Measurements from ENCODE around the gene RUNX2.

The RUNX2 gene

GRCh38 chr6:45605971-45606370, 277.8 kb downstream of the RUNX2 start:
- H3K4me3 ChIP-seq (ENCODE audit: low read depth, low read length, poor library complexity, severe bottlenecking), result no peak overlapping the region
- H3K27ac ChIP-seq (ENCODE audit: low read depth, low read length, poor library complexity, severe bottlenecking), result no peak overlapping the region
- no peaks in the 10 kb centered on the region for H3K36me3 ChIP-seq (ENCODE audit: insufficient read depth, low read length)
- no peak overlapping the region for H2AFZ ChIP-seq (ENCODE audit: low read length)
- no peaks in the 10 kb centered on the region for H3F3A ChIP-seq (ENCODE audit: insufficient read depth, low read length)
- no peaks in the 10 kb centered on the region for H3K9me3 ChIP-seq (ENCODE audit: low read length)
- H3K79me2 ChIP-seq (ENCODE audit: insufficient read depth, low read length), result no peaks in the 10 kb centered on the region
- 0 out of 2 replicates have a peak, but pooled peaks cover 5% of the 10 kb centered on the region for H3K27me3 ChIP-seq (ENCODE audit: insufficient read depth, low read length)
- H3K4me1 ChIP-seq (ENCODE audit: insufficient read depth, low read length, severe bottlenecking), result no peaks in the 10 kb centered on the region
- no peak overlapping the region for H3K9ac ChIP-seq (ENCODE audit: low read length)
- TF ChIP-seq, protein P1, sequence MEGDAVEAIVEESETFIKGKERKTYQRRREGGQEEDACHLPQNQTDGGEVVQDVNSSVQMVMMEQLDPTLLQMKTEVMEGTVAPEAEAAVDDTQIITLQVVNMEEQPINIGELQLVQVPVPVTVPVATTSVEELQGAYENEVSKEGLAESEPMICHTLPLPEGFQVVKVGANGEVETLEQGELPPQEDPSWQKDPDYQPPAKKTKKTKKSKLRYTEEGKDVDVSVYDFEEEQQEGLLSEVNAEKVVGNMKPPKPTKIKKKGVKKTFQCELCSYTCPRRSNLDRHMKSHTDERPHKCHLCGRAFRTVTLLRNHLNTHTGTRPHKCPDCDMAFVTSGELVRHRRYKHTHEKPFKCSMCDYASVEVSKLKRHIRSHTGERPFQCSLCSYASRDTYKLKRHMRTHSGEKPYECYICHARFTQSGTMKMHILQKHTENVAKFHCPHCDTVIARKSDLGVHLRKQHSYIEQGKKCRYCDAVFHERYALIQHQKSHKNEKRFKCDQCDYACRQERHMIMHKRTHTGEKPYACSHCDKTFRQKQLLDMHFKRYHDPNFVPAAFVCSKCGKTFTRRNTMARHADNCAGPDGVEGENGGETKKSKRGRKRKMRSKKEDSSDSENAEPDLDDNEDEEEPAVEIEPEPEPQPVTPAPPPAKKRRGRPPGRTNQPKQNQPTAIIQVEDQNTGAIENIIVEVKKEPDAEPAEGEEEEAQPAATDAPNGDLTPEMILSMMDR (IDR thresholded peaks at IDR 0.05; ENCODE audit: low read length), result no peak
- no peak for TF ChIP-seq EZH2 (IDR thresholded peaks at IDR 0.05; ENCODE audit: borderline replicate concordance, low read length)
- H3K4me2 ChIP-seq (ENCODE audit: low read length), result no peak overlapping the region
- H4K20me1 ChIP-seq (ENCODE audit: insufficient read depth, low read length), result no peaks in the 10 kb centered on the region
- no peaks in the 10 kb centered on the region for H3K9me2 ChIP-seq (ENCODE audit: low read depth, low read length)

DNA sequence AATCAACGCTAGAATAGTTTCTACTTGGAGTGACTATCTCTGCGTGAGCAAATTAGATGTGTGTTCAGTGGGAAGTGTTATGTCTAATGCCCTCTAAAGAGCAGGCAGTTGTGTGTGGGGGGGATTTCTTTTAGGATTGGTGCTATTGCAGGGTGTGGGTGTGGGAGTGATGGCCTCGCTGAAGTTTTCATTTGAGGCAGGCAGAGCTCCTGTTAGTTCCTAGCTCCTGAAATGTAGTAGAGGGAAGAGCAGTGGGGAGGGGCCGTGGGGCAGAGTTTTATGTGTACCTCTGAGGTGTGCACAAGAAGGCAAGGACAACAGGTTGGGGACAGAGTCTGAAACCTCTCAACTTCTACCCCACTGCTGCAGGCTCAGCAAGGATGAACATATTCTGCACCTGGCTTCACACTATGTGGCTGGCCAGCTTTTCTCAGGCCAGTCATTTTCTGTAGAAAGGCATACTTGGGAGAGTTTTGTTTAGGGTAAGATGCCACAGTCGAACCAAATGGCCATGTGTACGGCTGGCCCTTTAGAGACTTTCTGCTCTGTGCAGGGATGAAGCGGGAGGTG, 278.8 kb downstream of the RUNX2 start:
- H3K4me3 ChIP-seq (ENCODE audit: low read depth, low read length, poor library complexity, severe bottlenecking), result no peak overlapping the region
- TF ChIP-seq, protein P1 (IDR thresholded peaks at IDR 0.05; ENCODE audit: low read length), result no peak
- TF ChIP-seq EZH2 (IDR thresholded peaks at IDR 0.05; ENCODE audit: borderline replicate concordance, low read length), result no peak
- no peaks in the 10 kb centered on the region for H3K9me2 ChIP-seq (ENCODE audit: low read depth, low read length)
- H2AFZ ChIP-seq (ENCODE audit: low read length), result no peak overlapping the region
- H3K9ac ChIP-seq (ENCODE audit: low read length), result no peak overlapping the region
- H3K4me1 ChIP-seq (ENCODE audit: insufficient read depth, low read length, severe bottlenecking), result no peaks in the 10 kb centered on the region
- no peaks in the 10 kb centered on the region for H3K79me2 ChIP-seq (ENCODE audit: insufficient read depth, low read length)
- H3K36me3 ChIP-seq (ENCODE audit: insufficient read depth, low read length), result no peaks in the 10 kb centered on the region
- H3K27me3 ChIP-seq (ENCODE audit: insufficient read depth, low read length), result 0 out of 2 replicates have a peak, but pooled peaks cover 5% of the 10 kb centered on the region
- H3K4me2 ChIP-seq (ENCODE audit: low read length), result no peak overlapping the region
- no peaks in the 10 kb centered on the region for H3K9me3 ChIP-seq (ENCODE audit: low read length)
- H3K27ac ChIP-seq (ENCODE audit: low read depth, low read length, poor library complexity, severe bottlenecking), result no peak overlapping the region
- no peaks in the 10 kb centered on the region for H4K20me1 ChIP-seq (ENCODE audit: insufficient read depth, low read length)
- no peaks in the 10 kb centered on the region for H3F3A ChIP-seq (ENCODE audit: insufficient read depth, low read length)

- Histone ChIP-seq H3K36me3 (ENCODE audit: insufficient read depth, low read length) (no peaks in the 10 kb centered on the region), H3F3A (ENCODE audit: insufficient read depth, low read length) (no peaks in the 10 kb centered on the region), H4K20me1 (ENCODE audit: insufficient read depth, low read length) (no peaks in the 10 kb centered on the region), H3K4me3 (ENCODE audit: low read depth, low read length, poor library complexity, severe bottlenecking) (no peak overlapping the region), H3K9ac (ENCODE audit: low read length) (no peak overlapping the region), H3K27me3 (ENCODE audit: insufficient read depth, low read length) (0 out of 2 replicates have a peak, but pooled peaks cover 5% of the 10 kb centered on the region), H3K4me2 (ENCODE audit: low read length) (no peak overlapping the region), H3K4me1 (ENCODE audit: insufficient read depth, low read length, severe bottlenecking) (no peaks in the 10 kb centered on the region), H3K9me3 (ENCODE audit: low read length) (0 out of 2 replicates have a peak, but pooled peaks cover 2% of the 10 kb centered on the region), H3K79me2 (ENCODE audit: insufficient read depth, low read length) (no peaks in the 10 kb centered on the region), H3K27ac (ENCODE audit: low read depth, low read length, poor library complexity, severe bottlenecking) (no peak overlapping the region), H3K9me2 (ENCODE audit: low read depth, low read length) (no peaks in the 10 kb centered on the region), H2AFZ (ENCODE audit: low read length) (no peak overlapping the region)
- TF ChIP-seq, protein P1 (IDR thresholded peaks at IDR 0.05; ENCODE audit: low read length), result no peak
- no peak for TF ChIP-seq EZH2 (IDR thresholded peaks at IDR 0.05; ENCODE audit: borderline replicate concordance, low read length)
Measured at GRCh38 chr6:45607798-45608197, 279.7 kb downstream of the RUNX2 start.

Measured in OCI-LY1 (cell line).